Naive B cell (primary cell): ENCODE data around the gene PPM1G. TPM values are rescaled to one million over a fixed set of nuclear protein-coding genes. Genes with fewer than 3 reads are reported as not detected.
"Not testable (repeated sequence)": the region's sequence is repeated elsewhere in the genome, so short reads cannot be mapped to it uniquely, and the experiment has no call there.

Experiments
- ATAC-seq, 2 donors: fragments of 150-1000 bp; cut with Tn5 transposase; 2 replicates each; pipeline ENCODE4 v1.10.0; 2021; ENCODE audit warnings: low read depth in 2 of 2, mild to moderate bottlenecking in 2 of 2, moderate library complexity in 2 of 2
- DNase-seq: peaks from one replicate; pipeline ENCODE4 v3.0.0; 2022
- H3K27ac Mint-ChIP-seq, 6 donors: one replicate each; pipeline ENCODE4 v1.8.0; 2020 to 2022; ENCODE audit warnings: mild to moderate bottlenecking in 6 of 6, mixed read lengths in 6 of 6, moderate library complexity in 5 of 6, inconsistent platforms in 2 of 6
- H3K27me3 Mint-ChIP-seq, 3 donors: one replicate each; pipeline ENCODE4 v1.8.0; 2021 to 2022; ENCODE audit warnings: mixed read lengths in 3 of 3, mild to moderate bottlenecking in 1 of 3
- H3K36me3 Mint-ChIP-seq, 2 donors: one replicate each; pipeline ENCODE4 v1.8.0; 2020 to 2022; ENCODE audit warnings: mixed read lengths in 2 of 2, inconsistent platforms in 1 of 2, mild to moderate bottlenecking in 1 of 2
- H3K4me1 Mint-ChIP-seq, 3 donors: one replicate each; pipeline ENCODE4 v1.8.0; 2020 to 2022; ENCODE audit warnings: mixed read lengths in 3 of 3, inconsistent platforms in 1 of 3, mild to moderate bottlenecking in 1 of 3, moderate library complexity in 1 of 3
- H3K4me3 Mint-ChIP-seq, 8 donors: one replicate each; pipeline ENCODE4 v1.8.0; 2020 to 2022; ENCODE audit warnings: mild to moderate bottlenecking in 8 of 8, mixed read lengths in 8 of 8, moderate library complexity in 8 of 8, inconsistent platforms in 2 of 8
- H3K9me3 Mint-ChIP-seq, 7 donors: one replicate each; pipeline ENCODE4 v1.8.0; 2020 to 2022; ENCODE audit warnings: mixed read lengths in 7 of 7, mild to moderate bottlenecking in 5 of 7, inconsistent platforms in 2 of 7, moderate library complexity in 1 of 7
- polyA plus RNA-seq, 6 donors: library from polyadenylated mRNA; unstranded; fragments of 300-500 nt; fragmentation: Illumina TruSeq; gene quantifications; one replicate each; pipeline ENCODE4 v1.2.3, GENCODE V29; 2021; ENCODE audit warnings: low read depth in 6 of 6

PPM1G gene
- polyA plus RNA-seq, 6 donors from 2014 or later: 67.1 to 105 (median 73.2) TPM

DNA sequence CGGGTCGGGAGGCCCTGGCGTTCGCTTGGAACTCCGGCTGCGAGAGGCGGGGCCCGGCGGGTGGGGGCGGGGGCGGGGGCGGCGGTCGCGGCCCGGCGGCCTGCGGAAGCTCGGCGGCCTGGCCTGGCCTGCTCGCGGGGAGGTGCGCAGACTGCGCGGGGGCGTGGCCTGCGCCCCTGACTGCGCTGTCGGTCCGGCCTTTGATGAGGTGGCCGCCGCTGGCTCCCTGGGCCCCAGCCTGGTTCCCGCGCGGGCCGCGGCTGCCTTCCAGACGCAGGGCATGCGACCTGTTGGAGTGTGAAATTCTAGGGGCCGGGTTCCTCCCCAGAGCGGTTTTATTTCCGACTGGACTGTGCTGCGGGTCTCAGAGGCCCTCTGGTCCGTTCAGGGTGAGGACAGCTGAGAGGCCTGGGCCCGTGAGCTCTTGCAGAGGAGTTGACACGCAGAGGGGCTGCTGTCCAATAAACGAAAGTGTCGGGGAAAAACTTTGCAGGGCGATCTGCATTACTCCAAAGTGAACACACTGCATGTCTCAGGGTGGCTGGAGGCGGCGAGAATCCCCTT lies 19.7 kb upstream of the PPM1G start:
- DNase-seq (peak; percentile 74), ATAC-seq (peak; percentile 60 to 67)
- H3K4me1 Mint-ChIP-seq: peaks cover 27 to 46% (median 37%) of the 10 kb centered on the region in 3 donors
- peaks cover 9 to 12% of the 10 kb centered on the region in 2 donors for H3K36me3 Mint-ChIP-seq
- H3K4me3 Mint-ChIP-seq: peak overlapping the region; percentile 92 to 99 (median 98)
- no peaks in the 10 kb centered on the region for H3K9me3 Mint-ChIP-seq
- no peaks in the 10 kb centered on the region for H3K27me3 Mint-ChIP-seq
- peak overlapping the region; percentile 69 to 98 (median 97) for H3K27ac Mint-ChIP-seq

DNA sequence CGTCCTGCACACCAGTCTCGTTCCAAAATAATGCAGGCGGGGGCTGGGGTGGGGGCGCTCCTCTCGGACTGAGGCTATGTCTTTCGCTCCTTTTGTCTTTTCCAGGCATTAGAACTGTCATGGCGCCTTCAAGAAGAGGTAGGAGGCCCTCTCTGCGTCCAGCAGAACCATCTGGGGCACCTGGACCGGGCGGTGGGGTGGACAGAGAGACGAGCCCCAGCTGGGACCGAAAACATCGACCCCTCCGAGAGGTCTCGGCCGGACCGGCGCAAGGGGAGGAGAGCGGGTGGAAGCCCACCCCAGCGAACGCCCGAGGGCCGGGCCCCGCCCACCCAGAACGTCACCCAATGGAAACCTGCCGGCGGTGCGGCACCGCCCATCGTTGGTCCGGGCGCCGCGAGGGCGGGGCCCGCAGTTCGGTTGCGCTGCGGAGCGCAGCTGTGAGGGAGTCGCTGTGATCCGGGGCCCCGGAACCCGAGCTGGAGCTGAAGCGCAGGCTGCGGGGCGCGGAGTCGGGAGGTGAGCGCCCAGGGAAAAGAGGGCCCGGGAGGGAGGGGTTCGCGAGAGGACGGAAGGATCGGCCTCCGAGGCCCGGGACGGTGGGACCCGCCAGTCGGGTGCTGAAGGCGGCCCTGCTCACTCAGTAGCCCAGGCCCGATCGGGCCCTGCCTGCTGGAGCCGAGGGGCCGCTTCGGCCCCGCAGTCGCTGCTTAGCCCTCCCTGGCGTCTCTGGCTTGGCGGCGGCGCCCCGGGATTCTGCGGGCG lies 19.0 kb upstream of the PPM1G start, which contains the start of gene NRBP1:
Gene NRBP1, plus strand, starts transcription at position 419 of the 765 bp plus-strand sequence. CDS start 4,643 bp downstream, outside the sequence.
- peaks cover 22 to 42% (median 31%) of the 10 kb centered on the region in 3 donors for H3K4me1 Mint-ChIP-seq
- H3K27ac Mint-ChIP-seq: peak within 1 kb of the TSS; percentile 92 to 99 (median 98)
- H3K36me3 Mint-ChIP-seq: peaks cover 3 to 6% of the 10 kb centered on the region in 2 donors
- ATAC-seq (peak; percentile 92), DNase-seq (peak; percentile 90)
- peak within 1 kb of the TSS; percentile 92 to 99 (median 98) for H3K4me3 Mint-ChIP-seq
- H3K27me3 Mint-ChIP-seq: no peaks in the 10 kb centered on the region
- no peaks in the 10 kb centered on the region for H3K9me3 Mint-ChIP-seq

DNA sequence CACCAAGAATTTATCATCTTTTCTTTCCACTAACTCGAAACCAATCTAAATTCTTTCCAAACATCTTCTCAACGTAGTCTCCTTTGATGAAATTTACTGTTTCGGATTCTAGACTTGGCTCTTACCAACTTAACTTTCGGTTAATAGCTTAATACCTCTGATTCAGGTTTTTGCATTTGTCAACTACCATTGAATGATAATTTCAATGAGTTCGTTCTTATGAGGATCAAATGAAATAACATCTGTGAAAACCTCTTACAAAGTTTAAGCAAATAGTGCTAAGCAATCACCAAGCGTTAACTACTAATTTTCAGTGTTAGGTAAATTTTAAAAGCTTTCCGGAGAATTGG lies 18.4 kb upstream of the PPM1G start:
- no peak for ATAC-seq
- H3K36me3 Mint-ChIP-seq: peaks cover 0 to under 1% of the 10 kb centered on the region in 2 donors
- H3K4me1 Mint-ChIP-seq: peaks cover 18 to 39% (median 26%) of the 10 kb centered on the region in 3 donors
- H3K4me3 Mint-ChIP-seq: peak overlapping the region; percentile 92 to 99 (median 98)
- peak overlapping the region; percentile 74 to 99 (median 96) for H3K27ac Mint-ChIP-seq
- H3K27me3 Mint-ChIP-seq: no peaks in the 10 kb centered on the region
- no peak for DNase-seq
- no peaks in the 10 kb centered on the region for H3K9me3 Mint-ChIP-seq

DNA sequence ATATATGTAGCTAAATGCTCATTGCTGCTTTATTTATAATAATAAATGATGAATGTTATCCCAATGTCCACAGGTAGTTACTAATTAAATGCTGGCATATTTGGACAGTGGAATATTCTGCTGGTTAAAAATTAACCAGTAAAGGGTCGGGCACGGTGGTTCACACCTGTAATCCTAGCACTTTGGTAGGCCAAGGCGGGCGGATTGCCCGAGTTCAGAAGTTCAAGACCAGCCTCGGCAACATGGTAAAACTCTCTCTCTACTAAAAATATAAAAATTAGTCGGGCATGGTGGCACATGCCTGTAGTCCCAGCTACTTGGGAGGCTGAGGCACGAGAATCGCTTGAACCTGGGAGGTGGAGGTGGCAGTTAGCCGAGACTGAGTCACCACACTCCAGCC lies 15.6 kb upstream of the PPM1G start:
- H3K36me3 Mint-ChIP-seq, H3K9me3 Mint-ChIP-seq, H3K27me3 Mint-ChIP-seq, DNase-seq, ATAC-seq, H3K4me3 Mint-ChIP-seq, H3K27ac Mint-ChIP-seq: not testable (repeated sequence)
- H3K4me1 Mint-ChIP-seq: peaks cover 15 to 21% (median 16%) of the 10 kb centered on the region in 3 donors

DNA sequence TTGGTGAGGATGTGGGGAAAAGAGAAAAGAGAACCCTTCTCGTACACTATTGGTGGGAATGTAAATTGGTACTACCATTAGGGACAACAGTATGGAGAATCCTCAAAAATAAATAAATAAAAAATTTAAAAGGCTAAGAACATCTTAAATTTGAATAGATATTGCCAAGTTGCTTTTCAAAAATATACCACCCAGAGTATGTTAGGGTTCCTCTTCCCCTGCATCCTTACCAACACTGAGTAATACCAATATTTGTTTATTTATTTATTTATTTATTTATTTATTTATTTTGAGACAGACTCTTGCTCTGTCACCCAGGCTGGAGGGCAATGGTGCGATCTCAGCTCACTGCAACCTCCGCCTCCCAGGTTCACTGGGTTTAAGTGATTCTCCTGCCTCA lies 13.6 kb upstream of the PPM1G start:
- Mint-ChIP-seq H3K9me3 (no peaks in the 10 kb centered on the region), H3K36me3 (no peaks in the 10 kb centered on the region), H3K27me3 (no peaks in the 10 kb centered on the region), H3K4me3 (no peak overlapping the region), H3K4me1 (peaks cover 5 to 7% (median 6%) of the 10 kb centered on the region in 3 donors), H3K27ac (no peak overlapping the region)
- ATAC-seq (no peak), DNase-seq (no peak)

DNA sequence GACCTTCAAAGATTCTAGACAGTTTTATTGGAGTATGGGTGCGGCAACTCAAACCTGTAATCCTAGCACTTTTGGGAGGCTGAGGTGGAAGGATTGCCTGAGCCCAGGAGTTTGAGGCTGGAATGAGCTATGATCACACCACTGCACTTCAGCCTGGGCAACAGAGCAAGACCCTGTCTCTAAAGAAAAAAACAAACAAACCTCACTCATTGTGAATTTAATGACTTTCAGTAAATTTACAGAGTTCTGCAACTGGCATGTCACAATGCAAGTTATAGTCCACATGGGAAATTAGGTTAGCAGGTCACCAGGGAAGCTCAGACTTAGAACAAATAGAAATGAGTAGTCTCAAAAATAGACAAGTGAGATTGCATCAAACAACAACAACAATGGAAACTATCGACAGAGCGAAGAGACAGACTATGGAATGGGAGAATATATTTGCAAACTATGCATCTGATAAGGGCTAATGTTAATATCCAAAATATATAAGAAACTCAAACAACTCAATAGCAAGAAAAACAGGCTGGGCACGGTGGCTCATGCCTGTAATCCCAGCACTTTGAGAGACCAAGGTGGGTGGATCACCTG lies 12.4 kb upstream of the PPM1G start:
- ATAC-seq (no peak), DNase-seq (no peak)
- no peaks in the 10 kb centered on the region for H3K27me3 Mint-ChIP-seq
- H3K4me1 Mint-ChIP-seq: no peaks in the 10 kb centered on the region
- no peaks in the 10 kb centered on the region for H3K9me3 Mint-ChIP-seq
- H3K27ac Mint-ChIP-seq: no peak overlapping the region
- no peak overlapping the region for H3K4me3 Mint-ChIP-seq
- H3K36me3 Mint-ChIP-seq: no peaks in the 10 kb centered on the region

DNA sequence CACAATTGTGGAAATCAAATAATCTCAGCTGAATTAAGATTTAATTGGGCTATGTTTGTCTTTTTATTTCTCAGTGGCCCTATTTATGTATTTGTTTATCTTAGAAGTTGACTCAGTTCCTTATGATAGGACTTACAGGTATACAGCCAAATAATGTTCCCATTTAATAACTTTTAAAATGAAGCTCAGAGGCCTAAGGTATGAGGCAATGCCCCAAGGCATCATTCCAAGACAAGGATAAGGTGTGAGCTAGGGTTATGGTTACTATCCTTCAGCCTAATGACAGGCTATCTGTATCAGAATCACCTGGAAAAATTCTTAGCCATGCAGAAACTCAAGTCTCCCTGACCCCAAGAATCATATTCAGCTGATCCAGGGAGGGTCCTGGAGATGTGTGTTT lies 11.6 kb upstream of the PPM1G start:
- ATAC-seq (no peak), DNase-seq (no peak)
- Mint-ChIP-seq H3K27ac (no peak overlapping the region), H3K4me1 (no peaks in the 10 kb centered on the region), H3K27me3 (no peaks in the 10 kb centered on the region), H3K9me3 (no peaks in the 10 kb centered on the region), H3K36me3 (no peaks in the 10 kb centered on the region), H3K4me3 (no peak overlapping the region)

DNA sequence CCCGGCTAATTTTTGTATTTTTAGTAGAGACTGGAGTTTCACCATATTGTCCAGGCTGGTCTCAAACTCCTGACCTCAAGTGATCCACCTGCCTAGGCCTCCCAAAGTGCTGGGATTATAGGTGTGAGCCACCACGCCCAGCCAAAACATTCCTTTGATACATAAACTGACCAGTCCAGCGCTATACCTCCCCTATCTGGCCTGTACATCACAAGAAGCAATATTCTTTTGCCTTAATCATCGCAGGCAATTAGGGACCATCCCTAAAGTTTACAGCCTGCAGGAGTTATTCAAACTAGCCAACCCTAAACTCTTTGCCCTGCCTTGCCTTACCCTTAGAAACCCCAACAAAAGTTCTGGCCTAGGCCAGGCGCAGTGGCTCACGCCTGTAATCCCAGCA lies 6.8 kb upstream of the PPM1G start:
- Mint-ChIP-seq H3K36me3 (peaks cover 0 to 8% of the 10 kb centered on the region in 2 donors), H3K4me1 (peaks cover 0 to 5% (median 0%) of the 10 kb centered on the region in 3 donors), H3K9me3 (peaks cover 0 to 5% (median 0%) of the 10 kb centered on the region in 7 donors), H3K4me3 (peak overlapping the region in 2 of 8 donors; percentile 21 to 33), H3K27me3 (peaks cover 0 to 16% (median 9%) of the 10 kb centered on the region in 3 donors), H3K27ac (no peak overlapping the region)
- ATAC-seq (no peak), DNase-seq (no peak)

DNA sequence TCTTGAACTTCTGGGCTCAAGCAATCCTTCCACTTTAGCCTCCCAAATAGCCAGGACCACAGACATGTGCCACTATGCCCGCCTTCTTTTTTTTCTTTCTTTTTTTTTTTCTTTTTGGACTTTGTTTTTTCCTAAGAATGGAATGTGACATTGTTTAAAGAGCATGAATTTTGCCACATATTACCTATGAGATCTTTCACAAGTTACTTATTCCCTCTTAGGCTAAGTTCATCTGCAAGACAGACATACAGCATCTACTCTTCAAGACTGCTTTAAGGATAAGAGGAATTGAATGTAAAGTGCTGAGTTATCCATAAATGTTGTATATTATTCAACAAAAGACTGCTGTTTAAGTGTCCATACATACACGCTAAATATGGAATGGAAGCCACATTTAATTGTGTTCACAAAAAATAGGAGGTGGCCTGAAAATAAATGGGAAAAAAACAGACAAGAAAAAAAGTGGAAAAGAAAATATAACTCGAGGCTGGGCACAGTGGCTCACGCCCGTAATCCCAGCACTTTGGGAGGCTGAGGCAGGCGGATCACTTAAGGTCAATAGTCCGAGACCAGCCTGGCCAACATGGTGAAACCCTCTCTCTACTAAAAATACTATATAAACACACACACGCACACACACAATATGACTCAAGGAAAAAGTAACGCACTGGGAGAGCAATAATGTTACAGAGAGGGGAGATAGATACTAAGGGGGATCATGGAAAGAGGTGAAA lies 3.2 kb upstream of the PPM1G start:
- Mint-ChIP-seq H3K9me3 (peaks cover 0 to 5% (median 0%) of the 10 kb centered on the region in 7 donors), H3K36me3 (peaks cover 0 to 8% of the 10 kb centered on the region in 2 donors), H3K4me3 (peak overlapping the region in 3 of 8 donors; percentile 19 to 67 (median 51)), H3K4me1 (peaks cover 16 to 22% (median 18%) of the 10 kb centered on the region in 3 donors), H3K27ac (peak overlapping the region in 2 of 6 donors; percentile 32 to 43), H3K27me3 (peaks cover 6 to 17% (median 9%) of the 10 kb centered on the region in 3 donors)
- DNase-seq (no peak), ATAC-seq (no peak)

DNA sequence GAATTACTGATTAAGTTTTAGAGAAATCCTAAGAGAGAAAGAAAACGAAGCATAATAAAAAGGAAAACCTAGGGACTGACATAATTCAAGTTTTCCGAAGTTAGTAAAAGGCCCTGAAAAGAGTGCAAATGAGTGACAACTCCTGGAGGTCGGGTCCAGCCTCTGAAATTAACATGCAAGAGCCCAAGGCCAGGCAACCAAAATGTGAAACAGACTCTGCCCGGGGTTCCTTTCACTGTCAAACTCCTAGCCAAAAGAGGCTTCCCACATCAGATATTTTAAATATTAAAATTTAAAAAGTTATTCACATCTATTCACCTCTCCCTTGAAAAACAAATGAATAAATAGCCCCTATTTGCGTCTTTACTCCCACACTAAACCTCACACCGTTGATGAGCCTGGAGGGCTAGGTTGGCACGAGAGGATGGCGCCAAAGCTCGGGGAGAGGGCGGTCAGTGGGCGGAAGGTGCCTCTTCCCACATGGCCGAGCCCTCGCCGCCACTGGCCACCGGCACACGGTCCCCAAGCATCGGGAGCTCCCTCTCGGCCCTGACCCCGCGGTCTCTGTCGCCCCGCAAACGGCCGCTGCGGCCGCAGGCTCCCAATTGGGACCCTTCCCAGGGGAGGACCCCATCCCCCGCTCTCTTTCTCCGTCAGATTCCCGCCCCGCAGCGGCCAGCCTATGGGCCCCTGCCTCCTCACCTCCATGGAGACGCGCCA lies 630 bp downstream of the PPM1G start:
- Mint-ChIP-seq H3K27me3 (peaks cover 6 to 17% (median 9%) of the 10 kb centered on the region in 3 donors), H3K4me1 (peaks cover 21 to 36% (median 28%) of the 10 kb centered on the region in 3 donors), H3K27ac (peak overlapping the region; percentile 2 to 91 (median 84)), H3K36me3 (peaks cover 0 to 8% of the 10 kb centered on the region in 2 donors), H3K4me3 (peak overlapping the region; percentile 83 to 93 (median 90)), H3K9me3 (peaks cover 0 to 5% (median 0%) of the 10 kb centered on the region in 7 donors)
- no peak for DNase-seq
- ATAC-seq: no peak

DNA sequence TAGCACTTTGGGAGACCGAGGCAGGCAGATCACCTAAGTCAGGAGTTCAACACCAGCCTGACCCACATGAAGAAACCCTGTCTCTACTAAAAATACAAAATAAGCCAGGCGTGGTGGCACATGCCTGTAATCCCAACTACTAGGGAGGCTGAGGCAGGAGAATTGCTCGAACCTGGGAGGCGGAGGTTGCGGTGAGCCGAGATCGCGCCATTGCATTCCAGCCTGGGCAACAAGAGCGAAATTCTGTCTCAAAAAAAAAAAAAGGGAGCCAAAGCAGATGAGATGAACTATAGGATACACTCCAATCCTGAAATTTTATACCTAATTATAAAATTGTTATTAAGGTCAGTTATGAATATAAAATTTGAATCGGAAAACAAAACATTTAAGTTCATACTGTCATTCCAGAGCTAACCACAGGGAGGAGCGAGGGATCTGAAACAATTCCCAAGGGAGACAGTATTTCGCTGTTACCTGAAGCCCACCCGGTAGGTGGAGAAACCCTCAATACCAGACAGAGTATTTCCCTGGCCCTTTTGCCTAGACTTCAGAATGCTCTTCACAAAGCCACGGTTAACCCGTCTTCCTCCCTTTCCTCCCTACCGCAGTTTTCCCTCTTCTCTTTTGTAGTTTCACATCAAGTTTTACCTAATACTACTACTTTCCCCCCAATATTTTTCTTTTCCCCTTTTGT lies 1.4 kb downstream of the PPM1G start:
- H3K4me3 Mint-ChIP-seq: peak overlapping the region; percentile 23 to 93 (median 90)
- peaks cover 0 to 8% of the 10 kb centered on the region in 2 donors for H3K36me3 Mint-ChIP-seq
- H3K27ac Mint-ChIP-seq: peak overlapping the region; percentile 2 to 92 (median 87)
- H3K9me3 Mint-ChIP-seq: peaks cover 0 to 5% (median 0%) of the 10 kb centered on the region in 7 donors
- peaks cover 6 to 13% (median 6%) of the 10 kb centered on the region in 3 donors for H3K27me3 Mint-ChIP-seq
- no peak for DNase-seq
- peaks cover 21 to 41% (median 28%) of the 10 kb centered on the region in 3 donors for H3K4me1 Mint-ChIP-seq
- no peak for ATAC-seq
